ENCODE data around the gene GALNT5.

DNA sequence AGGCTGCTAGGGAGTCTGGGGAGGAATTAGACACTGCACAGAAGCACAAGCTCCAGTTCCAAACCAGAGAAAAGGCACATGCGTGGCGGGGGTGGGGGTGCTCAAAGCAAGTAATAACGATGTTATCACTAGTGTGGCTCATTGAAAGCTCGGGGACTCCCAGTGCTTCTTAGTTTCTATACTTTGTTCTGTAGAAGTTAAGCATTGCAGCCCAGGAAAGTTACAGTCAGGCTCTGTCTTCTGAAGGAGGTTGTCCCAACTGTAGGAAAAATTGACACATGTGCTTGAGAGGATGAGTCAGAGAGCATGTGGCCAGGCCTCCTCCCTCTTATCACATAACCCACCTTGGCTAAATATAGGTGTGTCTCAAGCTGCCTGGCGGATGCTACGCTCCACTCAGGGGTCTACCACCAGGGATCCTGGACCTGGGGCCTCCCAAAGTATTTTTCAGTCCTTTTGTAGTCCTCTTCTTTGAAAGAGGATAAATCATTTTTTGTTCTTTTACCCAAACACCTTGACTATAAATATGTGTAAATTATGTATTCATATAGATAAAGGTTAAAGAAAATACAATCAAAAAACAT, 3.8 kb downstream of the GALNT5 start:
- no peak for TF ChIP-seq JUND (IDR thresholded peaks at IDR 0.05)
- TF ChIP-seq, protein P1, sequence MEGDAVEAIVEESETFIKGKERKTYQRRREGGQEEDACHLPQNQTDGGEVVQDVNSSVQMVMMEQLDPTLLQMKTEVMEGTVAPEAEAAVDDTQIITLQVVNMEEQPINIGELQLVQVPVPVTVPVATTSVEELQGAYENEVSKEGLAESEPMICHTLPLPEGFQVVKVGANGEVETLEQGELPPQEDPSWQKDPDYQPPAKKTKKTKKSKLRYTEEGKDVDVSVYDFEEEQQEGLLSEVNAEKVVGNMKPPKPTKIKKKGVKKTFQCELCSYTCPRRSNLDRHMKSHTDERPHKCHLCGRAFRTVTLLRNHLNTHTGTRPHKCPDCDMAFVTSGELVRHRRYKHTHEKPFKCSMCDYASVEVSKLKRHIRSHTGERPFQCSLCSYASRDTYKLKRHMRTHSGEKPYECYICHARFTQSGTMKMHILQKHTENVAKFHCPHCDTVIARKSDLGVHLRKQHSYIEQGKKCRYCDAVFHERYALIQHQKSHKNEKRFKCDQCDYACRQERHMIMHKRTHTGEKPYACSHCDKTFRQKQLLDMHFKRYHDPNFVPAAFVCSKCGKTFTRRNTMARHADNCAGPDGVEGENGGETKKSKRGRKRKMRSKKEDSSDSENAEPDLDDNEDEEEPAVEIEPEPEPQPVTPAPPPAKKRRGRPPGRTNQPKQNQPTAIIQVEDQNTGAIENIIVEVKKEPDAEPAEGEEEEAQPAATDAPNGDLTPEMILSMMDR (IDR thresholded peaks at IDR 0.05; ENCODE audit: low read depth, low read length, missing input control) = no peak
- no peak for TF ChIP-seq RAD21 (IDR thresholded peaks at IDR 0.05)
- TF ChIP-seq GABPA (IDR thresholded peaks at IDR 0.05 in 1 of 2, conservative IDR thresholded peaks at IDR 0.05 in 1 of 2) = no peak
